Liver (tissue), 9 donors: ENCODE results near the gene KCP. TPM values are rescaled to one million over a fixed set of nuclear protein-coding genes. Genes with fewer than 3 reads are reported as not detected.
A peak's percentile ranks its signal among the peaks of the same experiment; 100 is the strongest.

Source experiments
- DNase-seq: peaks from one replicate; pipeline ENCODE4 v3.0.0-alpha.2; 2017; ENCODE audit warnings: low spot score
- H3K27ac ChIP-seq, 2 donors: one replicate each; pipeline ENCODE4 v1.7.0; 2013; ENCODE audit warnings: inconsistent platforms in 2 of 2, low read length in 2 of 2, control low read depth in 1 of 2, low read depth in 1 of 2, mild to moderate bottlenecking in 1 of 2
- H3K27me3 ChIP-seq, 4 donors: one replicate each; pipeline versions ENCODE4 v1.6.1 to v1.7.0; 2013; ENCODE audit warnings: low read length in 3 of 4, inconsistent platforms in 1 of 4, mild to moderate bottlenecking in 1 of 4, moderate library complexity in 1 of 4; ENCODE audit not compliant: control insufficient read depth in 4 of 4, insufficient read depth in 4 of 4
- H3K36me3 ChIP-seq, 4 donors: one replicate each; pipeline versions ENCODE4 v1.6.1 to v1.7.0; 2013; ENCODE audit warnings: low read length in 3 of 4, mild to moderate bottlenecking in 3 of 4, low read depth in 1 of 4, moderate library complexity in 1 of 4; ENCODE audit not compliant: control insufficient read depth in 4 of 4, insufficient read depth in 3 of 4
- H3K4me1 ChIP-seq, 4 donors: one replicate each; pipeline versions ENCODE4 v1.6.1 to v1.7.0; 2013; ENCODE audit warnings: low read length in 3 of 4, mild to moderate bottlenecking in 3 of 4, moderate library complexity in 1 of 4; ENCODE audit not compliant: control insufficient read depth in 4 of 4, insufficient read depth in 4 of 4
- H3K4me3 ChIP-seq, 3 donors: one replicate each; pipeline versions ENCODE4 v1.6.1 to v1.7.0; 2013; ENCODE audit warnings: low read length in 3 of 3, control low read depth in 1 of 3, low read depth in 1 of 3, mild to moderate bottlenecking in 1 of 3
- H3K9ac ChIP-seq, 2 donors: one replicate each; pipeline ENCODE4 v1.7.0; 2013; ENCODE audit warnings: low read length in 2 of 2, mild to moderate bottlenecking in 2 of 2, moderate library complexity in 2 of 2, control low read depth in 1 of 2, low read depth in 1 of 2
- H3K9me3 ChIP-seq, 4 donors: one replicate each; pipeline versions ENCODE4 v1.6.1 to v1.7.0; 2013; ENCODE audit warnings: low read length in 3 of 4; ENCODE audit not compliant: control insufficient read depth in 4 of 4
- CTCF ChIP-seq: fragments of 150-350 bp; IDR thresholded peaks from 2 replicates; pipeline ENCODE4 v1.5.1; 2017; ENCODE audit warnings: improper control_type of control experiment, low read depth, low read length; ENCODE audit not compliant: missing input control
- FOXA1 ChIP-seq: IDR thresholded peaks from 2 replicates; pipeline ENCODE4 v1.6.1; 2016; ENCODE audit warnings: antibody characterized with exemption
- FOXA2 ChIP-seq: IDR thresholded peaks from 2 replicates; pipeline ENCODE4 v1.6.1; 2016; ENCODE audit warnings: antibody characterized with exemption
- GABPA ChIP-seq, 2 donors: IDR thresholded peaks in 1 of 2; conservative IDR thresholded peaks in 1 of 2; 2 replicates each; pipeline ENCODE4 v1.6.1; 2016; ENCODE audit warnings: antibody characterized with exemption in 2 of 2, mild to moderate bottlenecking in 1 of 2, moderate library complexity in 1 of 2
- HNF4A ChIP-seq, 2 donors: conservative IDR thresholded peaks; 2 replicates each; pipeline ENCODE4 v1.6.1; 2016; ENCODE audit warnings: antibody characterized with exemption in 2 of 2, mild to moderate bottlenecking in 2 of 2
- JUND ChIP-seq, 2 donors: IDR thresholded peaks; 2 replicates each; pipeline ENCODE4 v1.6.1; 2016; ENCODE audit warnings: antibody characterized with exemption in 2 of 2
- NR2F2 ChIP-seq: IDR thresholded peaks from 2 replicates; pipeline ENCODE4 v1.6.1; 2016; ENCODE audit warnings: antibody characterized with exemption
- RAD21 ChIP-seq, 2 donors: IDR thresholded peaks; 2 replicates each; pipeline ENCODE4 v1.6.1; 2016; ENCODE audit warnings: antibody characterized with exemption in 2 of 2, mild to moderate bottlenecking in 2 of 2
- RXRA ChIP-seq, 2 donors: IDR thresholded peaks; 2 replicates each; pipeline ENCODE4 v1.6.1; 2017 to 2018; ENCODE audit warnings: antibody characterized with exemption in 2 of 2, mild to moderate bottlenecking in 1 of 2
- SP1 ChIP-seq: IDR thresholded peaks from 2 replicates; pipeline ENCODE4 v1.6.1; 2018; ENCODE audit warnings: antibody characterized with exemption, mild to moderate bottlenecking
- TAF1 ChIP-seq: conservative IDR thresholded peaks from 2 replicates; pipeline ENCODE4 v1.6.1; 2016; ENCODE audit warnings: antibody characterized with exemption, mild to moderate bottlenecking
- YY1 ChIP-seq: IDR thresholded peaks from 2 replicates; pipeline ENCODE4 v1.6.1; 2016; ENCODE audit warnings: antibody characterized with exemption, mild to moderate bottlenecking
- ZBTB33 ChIP-seq: IDR thresholded peaks from 2 replicates; pipeline ENCODE4 v1.6.1; 2016; ENCODE audit warnings: antibody characterized with exemption
- WGBS: extraction: QIAGEN DNeasy Blood & Tissue Kit; methylation state at CpG from one replicate; pipeline ENCODE4 v1.1.7; 2013; 5-methylcytosine and 5-hydroxymethylcytosine counted together
- polyA plus RNA-seq, 2 donors: library from polyadenylated mRNA; stranded (reverse) in 1 of 2; unstranded in 1 of 2; fragments of 200-250 nt in 1 of 2; fragments of >200 nt in 1 of 2; fragmentation: Nextera tagmentation in 1 of 2; extraction: Ambion mirVana in 1 of 2; gene quantifications; one replicate each; pipeline versions ENCODE4 v1.2.1 to v1.2.3, GENCODE V29; 2013 to 2015
- total RNA-seq, 2 donors: library from RNA; depleted of rRNA; stranded (reverse); fragments of >200 nt; gene quantifications; one replicate each; pipeline ENCODE4 v1.2.3, GENCODE V29; 2014
- TF ChIP-seq, protein P1 (sequence below): IDR thresholded peaks from 2 replicates; pipeline ENCODE4 v1.6.1; 2016; ENCODE audit warnings: antibody characterized with exemption
- TF ChIP-seq, protein P2 (sequence below): IDR thresholded peaks from 2 replicates; pipeline ENCODE4 v1.6.1; 2016; ENCODE audit warnings: antibody characterized with exemption, mild to moderate bottlenecking
- donor health status: healthy.
- donor health status: healthy.
- donor health status: healthy.
- donor health status: healthy.
- donor health status: healthy.

The KCP gene
- total and polyA plus RNA-seq, 4 donors: 0.02 to 0.08 (median 0.05) TPM; not detected in 1

DNA sequence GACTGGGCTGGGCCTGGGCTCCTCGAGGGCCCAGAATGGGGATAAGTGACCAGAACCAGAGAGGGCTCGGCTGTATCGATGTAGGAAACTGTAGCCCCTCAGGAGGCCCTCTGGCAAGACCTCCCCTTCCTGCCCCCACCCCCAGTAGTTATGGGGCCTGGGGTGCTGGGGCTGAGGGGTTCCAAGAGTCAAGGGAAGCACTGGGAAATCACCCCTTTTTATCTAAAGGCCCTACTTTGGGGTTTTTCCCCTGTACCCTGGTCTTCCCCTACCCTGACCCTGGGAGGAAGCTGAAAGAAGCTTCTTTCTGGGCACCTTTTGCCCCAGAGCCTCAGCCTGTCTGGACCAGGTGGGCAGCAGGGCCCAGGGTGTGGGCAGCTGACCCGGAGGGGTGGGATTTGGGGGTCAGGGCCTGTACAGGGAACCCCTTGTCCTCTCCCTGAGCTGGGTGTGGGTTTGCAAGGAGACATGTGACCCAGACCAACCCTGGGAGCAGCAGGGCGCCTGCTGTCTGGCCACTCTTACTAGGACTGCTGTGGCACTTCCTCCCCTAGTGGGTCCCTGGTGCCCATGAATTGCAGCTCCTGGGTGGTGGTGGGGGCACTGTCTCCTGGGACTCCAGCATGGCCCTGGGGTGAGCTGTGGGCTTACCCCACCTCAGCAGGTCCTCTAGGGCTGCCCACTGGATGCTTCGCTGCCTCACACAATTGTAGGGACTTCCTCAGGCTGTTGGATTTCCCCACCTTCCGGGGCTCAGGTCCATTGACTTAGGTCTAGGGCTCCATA, 28.8 kb upstream of the KCP start:
- H3K27ac ChIP-seq: peak overlapping the region; percentile 18 to 25
- H3K4me3 ChIP-seq: peak overlapping the region in 1 of 3 donors; percentile 80
- H3K4me1 ChIP-seq: peaks cover 8 to 40% (median 24%) of the 10 kb centered on the region in 4 donors
- H3K9me3 ChIP-seq: no peaks in the 10 kb centered on the region
- H3K36me3 ChIP-seq: no peaks in the 10 kb centered on the region
- WGBS: 68% methylated on average over 7 of the region's 7 CpGs
- no peak for TF ChIP-seq JUND (IDR thresholded peaks at IDR 0.05)
- TF ChIP-seq RAD21 (IDR thresholded peaks at IDR 0.05): no peak
- H3K27me3 ChIP-seq: no peaks in the 10 kb centered on the region
- peak; percentile 33 for DNase-seq
- no peak overlapping the region for H3K9ac ChIP-seq

DNA sequence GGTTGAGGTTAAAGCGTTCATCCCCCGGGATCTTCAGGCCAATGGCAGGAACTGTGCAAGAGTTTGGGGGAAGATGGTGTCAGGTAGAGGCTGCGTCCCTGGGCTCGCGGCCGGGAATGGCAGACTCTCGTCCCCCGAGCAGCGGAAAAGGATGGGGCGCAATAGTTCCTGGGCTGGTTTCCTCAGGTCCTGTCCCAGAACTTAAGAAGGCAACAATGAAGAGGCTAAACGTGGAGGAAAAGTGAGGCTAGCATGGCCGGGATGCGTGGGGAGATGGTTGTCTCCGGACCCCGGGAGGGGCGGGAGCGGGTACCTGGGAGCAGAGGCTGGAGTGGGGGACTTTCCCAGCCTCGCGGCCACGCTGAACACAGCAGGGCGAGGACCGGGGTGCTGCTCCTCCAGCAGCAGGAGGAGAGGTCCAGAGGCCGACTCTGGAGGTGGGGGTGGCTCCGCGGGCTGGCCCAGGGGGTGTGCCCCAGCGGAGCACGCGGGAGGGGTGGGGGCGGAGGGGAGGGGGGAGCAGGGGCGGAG, 28.1 kb upstream of the KCP start:
- WGBS: 13% methylated on average over 30 of the region's 30 CpGs
- peak; percentile 32 for DNase-seq
- Histone ChIP-seq H3K4me3 (peak overlapping the region; percentile 51 to 80 (median 57)), H3K27me3 (no peaks in the 10 kb centered on the region), H3K9me3 (no peaks in the 10 kb centered on the region), H3K27ac (peak overlapping the region in 1 of 2 donors; percentile 19), H3K36me3 (no peaks in the 10 kb centered on the region), H3K9ac (peak overlapping the region in 1 of 2 donors; percentile 12), H3K4me1 (peaks cover 8 to 40% (median 24%) of the 10 kb centered on the region in 4 donors)
- no peak for TF ChIP-seq HNF4A (conservative IDR thresholded peaks at IDR 0.05)
- no peak for TF ChIP-seq FOXA1
- TF ChIP-seq, protein P1, sequence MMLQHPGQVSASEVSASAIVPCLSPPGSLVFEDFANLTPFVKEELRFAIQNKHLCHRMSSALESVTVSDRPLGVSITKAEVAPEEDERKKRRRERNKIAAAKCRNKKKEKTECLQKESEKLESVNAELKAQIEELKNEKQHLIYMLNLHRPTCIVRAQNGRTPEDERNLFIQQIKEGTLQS: no peak
- no peak for TF ChIP-seq YY1
- no peak for TF ChIP-seq GABPA (IDR thresholded peaks at IDR 0.05 in 1 of 2, conservative IDR thresholded peaks at IDR 0.05 in 1 of 2)
- TF ChIP-seq, protein P2, sequence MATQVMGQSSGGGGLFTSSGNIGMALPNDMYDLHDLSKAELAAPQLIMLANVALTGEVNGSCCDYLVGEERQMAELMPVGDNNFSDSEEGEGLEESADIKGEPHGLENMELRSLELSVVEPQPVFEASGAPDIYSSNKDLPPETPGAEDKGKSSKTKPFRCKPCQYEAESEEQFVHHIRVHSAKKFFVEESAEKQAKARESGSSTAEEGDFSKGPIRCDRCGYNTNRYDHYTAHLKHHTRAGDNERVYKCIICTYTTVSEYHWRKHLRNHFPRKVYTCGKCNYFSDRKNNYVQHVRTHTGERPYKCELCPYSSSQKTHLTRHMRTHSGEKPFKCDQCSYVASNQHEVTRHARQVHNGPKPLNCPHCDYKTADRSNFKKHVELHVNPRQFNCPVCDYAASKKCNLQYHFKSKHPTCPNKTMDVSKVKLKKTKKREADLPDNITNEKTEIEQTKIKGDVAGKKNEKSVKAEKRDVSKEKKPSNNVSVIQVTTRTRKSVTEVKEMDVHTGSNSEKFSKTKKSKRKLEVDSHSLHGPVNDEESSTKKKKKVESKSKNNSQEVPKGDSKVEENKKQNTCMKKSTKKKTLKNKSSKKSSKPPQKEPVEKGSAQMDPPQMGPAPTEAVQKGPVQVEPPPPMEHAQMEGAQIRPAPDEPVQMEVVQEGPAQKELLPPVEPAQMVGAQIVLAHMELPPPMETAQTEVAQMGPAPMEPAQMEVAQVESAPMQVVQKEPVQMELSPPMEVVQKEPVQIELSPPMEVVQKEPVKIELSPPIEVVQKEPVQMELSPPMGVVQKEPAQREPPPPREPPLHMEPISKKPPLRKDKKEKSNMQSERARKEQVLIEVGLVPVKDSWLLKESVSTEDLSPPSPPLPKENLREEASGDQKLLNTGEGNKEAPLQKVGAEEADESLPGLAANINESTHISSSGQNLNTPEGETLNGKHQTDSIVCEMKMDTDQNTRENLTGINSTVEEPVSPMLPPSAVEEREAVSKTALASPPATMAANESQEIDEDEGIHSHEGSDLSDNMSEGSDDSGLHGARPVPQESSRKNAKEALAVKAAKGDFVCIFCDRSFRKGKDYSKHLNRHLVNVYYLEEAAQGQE: no peak
- TF ChIP-seq NR2F2: no peak
- no peak for TF ChIP-seq SP1
- TF ChIP-seq RAD21 (IDR thresholded peaks at IDR 0.05): no peak
- TF ChIP-seq RXRA (IDR thresholded peaks at IDR 0.05): no peak
- no peak for TF ChIP-seq JUND (IDR thresholded peaks at IDR 0.05)
- TF ChIP-seq CTCF: no peak
- no peak for TF ChIP-seq ZBTB33
- TF ChIP-seq FOXA2: no peak
- no peak for TF ChIP-seq TAF1
